Panc1 (cell line): ENCODE data around the gene OR9A4. TPM values are rescaled to one million over a fixed set of nuclear protein-coding genes. Genes with fewer than 3 reads are reported as not detected.

Experiments
- total RNA-seq: library from RNA; stranded (reverse); gene quantifications from one replicate; pipeline ENCODE4 v1.2.1, GENCODE V29; 2021; ENCODE audit not compliant: unreplicated experiment

Gene OR9A4
- total RNA-seq, 1 experiment from 2014 or later, result not detected

Other genes with a start within 250 kb of the OR9A4 start
- 10.4 TPM for gene DENND11, start 214.2 kb upstream of the OR9A4 start, total RNA-seq
- gene WEE2, start 208.0 kb upstream of the OR9A4 start, total RNA-seq, result not detected
- 174 TPM for gene SSBP1, start 178.0 kb upstream of the OR9A4 start, total RNA-seq
- gene TAS2R3, start 152.3 kb upstream of the OR9A4 start, total RNA-seq, result 0.49 TPM
- gene TAS2R4, start 139.7 kb upstream of the OR9A4 start, total RNA-seq, result 0.57 TPM
- gene TAS2R5, start 126.2 kb upstream of the OR9A4 start, total RNA-seq, result 0.77 TPM
- not detected for gene PRSS37, start 74.9 kb upstream of the OR9A4 start, total RNA-seq
- not detected for gene CLEC5A, start 30.6 kb downstream of the OR9A4 start, total RNA-seq
- not detected for gene TAS2R38, start 57.4 kb downstream of the OR9A4 start, total RNA-seq
- 0.03 TPM for gene MGAM, start 79.5 kb downstream of the OR9A4 start, total RNA-seq
- 0.10 TPM for gene MGAM2, start 195.3 kb downstream of the OR9A4 start, total RNA-seq